VCaP (cell line): Measurements from ENCODE around the gene VIPR1.

Experiments
- H3K27ac ChIP-seq: fragments of 450-650 bp; 2 replicates; pipeline ENCODE4 v1.5.1; 2017
- CTCF ChIP-seq: fragments of 450-650 bp; conservative IDR thresholded peaks from 2 replicates; pipeline ENCODE4 v1.5.1; 2017; ENCODE audit warnings: mild to moderate bottlenecking, moderate library complexity

The VIPR1 gene

GRCh38 chr3:42581709-42582473, 79.4 kb downstream of the VIPR1 start, which contains the start of gene SEC22C:
SEC22C (minus strand) TSS chr3:42581967; CDS start chr3:42569046, 12,921 bp downstream.
- peak; percentile 40 for TF ChIP-seq CTCF
- peak within 1 kb of the TSS; percentile 97 for H3K27ac ChIP-seq

DNA sequence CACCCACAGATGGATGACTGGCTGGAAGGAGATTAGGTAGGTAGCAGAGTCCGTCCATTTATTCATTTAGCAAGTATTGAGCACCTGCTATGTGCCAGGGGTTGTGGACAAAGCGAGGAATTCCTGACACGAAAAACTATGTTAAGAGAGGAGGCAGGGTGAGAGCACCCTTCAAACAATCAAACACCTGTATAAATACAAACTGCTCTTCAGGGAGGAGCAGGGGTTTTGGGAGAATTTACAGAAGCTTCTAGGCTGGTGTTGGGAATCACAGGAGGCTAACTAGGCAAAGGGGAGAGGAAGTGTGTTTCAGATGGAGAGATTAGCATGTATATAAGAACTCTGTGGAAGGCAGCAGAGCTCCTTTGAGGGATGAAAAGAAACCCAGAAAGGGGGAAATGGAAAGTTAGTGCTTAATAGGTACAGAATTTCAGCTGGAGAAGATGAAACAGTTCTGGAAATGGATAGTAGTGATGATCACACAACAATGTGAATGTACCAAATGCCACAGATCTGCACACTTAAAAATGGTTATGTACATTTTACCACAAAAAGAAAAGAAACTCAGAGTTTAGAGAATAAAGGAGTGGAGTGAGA, 80.1 kb downstream of the VIPR1 start:
- TF ChIP-seq CTCF: no peak
- H3K27ac ChIP-seq: peak overlapping the region; percentile 97
